ENCODE results near the gene PGP. TPM values are rescaled to one million over a fixed set of nuclear protein-coding genes. Genes with fewer than 3 reads are reported as not detected.
A peak's percentile ranks its signal among the peaks of the same experiment; 100 is the strongest.
"Not testable (repeated sequence)": the region's sequence is repeated elsewhere in the genome, so short reads cannot be mapped to it uniquely, and the experiment has no call there.

PGP gene
- total RNA-seq, result 10 to 100 TPM in 1 of 2 donors, 1 to 10 TPM in 1; 9.1 to 19.5 TPM

GRCh38 chr16:2214719-2214968 is at the start of gene PGP:
Gene PGP, minus strand, starts transcription at chr16:2214840. Its CDS starts 63 bp downstream, at chr16:2214777.
- Histone ChIP-seq H3K36me3 (no peaks in the 10 kb centered on the region), H3K4me3 (peak within 1 kb of the TSS; percentile 94), H3K27ac (peak within 1 kb of the TSS; percentile 90 to 91), H3K4me1 (ENCODE audit: control insufficient read depth in 1 of 2, low read depth in 2 of 2) (peaks cover 17 to 21% of the 10 kb centered on the region in 2 donors), H3K9me3 (no peaks in the 10 kb centered on the region), H3K27me3 (replicated peaks; ENCODE audit: insufficient read depth) (no peaks in the 10 kb centered on the region)
- no peak for DNase-seq (ENCODE audit: low spot score)
- ATAC-seq (ENCODE audit: insufficient number of reproducible peaks, low FRiP score, low read depth), result no peak
- no peak for TF ChIP-seq CTCF (IDR thresholded peaks at IDR 0.05)

GRCh38 chr16:2263026-2263425 is 48.4 kb upstream of the PGP start:
- peaks cover 4 to 23% of the 10 kb centered on the region in 2 donors for H3K4me1 ChIP-seq (ENCODE audit: control insufficient read depth in 1 of 2, low read depth in 2 of 2)
- H3K27me3 ChIP-seq (replicated peaks; ENCODE audit: insufficient read depth); H3K27ac ChIP-seq; DNase-seq (ENCODE audit: low spot score); H3K4me3 ChIP-seq; H3K9me3 ChIP-seq; ATAC-seq (ENCODE audit: insufficient number of reproducible peaks, low FRiP score, low read depth): not testable (repeated sequence)
- H3K36me3 ChIP-seq, result peaks cover 50% of the 10 kb centered on the region

GRCh38 chr16:2260250-2260649 is 45.6 kb upstream of the PGP start:
- DNase-seq (ENCODE audit: low spot score), result no peak
- peaks cover 0 to 5% of the 10 kb centered on the region in 2 donors for H3K4me1 ChIP-seq (ENCODE audit: control insufficient read depth in 1 of 2, low read depth in 2 of 2)
- TF ChIP-seq CTCF (IDR thresholded peaks at IDR 0.05), result no peak
- no peak for ATAC-seq (ENCODE audit: insufficient number of reproducible peaks, low FRiP score, low read depth)
- peaks cover 76% of the 10 kb centered on the region for H3K36me3 ChIP-seq
- H3K9me3 ChIP-seq, result no peaks in the 10 kb centered on the region
- H3K27me3 ChIP-seq (replicated peaks; ENCODE audit: insufficient read depth), result no peaks in the 10 kb centered on the region
- H3K4me3 ChIP-seq, result no peak overlapping the region
- H3K27ac ChIP-seq, result no peak overlapping the region

DNA sequence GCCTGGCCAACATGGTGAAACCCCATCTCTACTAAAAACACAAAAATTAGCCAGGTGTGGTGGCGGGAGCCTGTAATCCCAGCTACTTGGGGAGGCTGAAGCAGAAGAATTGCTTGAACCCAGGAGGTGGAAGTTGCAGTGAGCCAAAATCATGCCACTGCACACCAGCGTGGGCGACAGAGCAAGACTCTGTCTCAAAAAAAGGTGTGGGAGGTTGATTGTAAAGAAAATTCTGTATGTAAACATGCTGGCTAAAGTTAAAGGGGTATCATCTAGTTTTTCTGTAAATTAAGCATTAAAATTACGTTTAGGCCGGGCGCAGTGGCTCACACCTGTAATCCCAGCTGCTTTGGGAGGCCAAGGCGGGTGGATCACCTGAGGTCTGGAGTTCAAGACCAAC is 43.9 kb upstream of the PGP start:
- not testable (repeated sequence) for ATAC-seq (ENCODE audit: insufficient number of reproducible peaks, low FRiP score, low read depth); H3K4me3 ChIP-seq

GRCh38 chr16:2257726-2258125 is 43.1 kb upstream of the PGP start:
- H3K36me3 ChIP-seq, result peaks cover 82% of the 10 kb centered on the region
- DNase-seq (ENCODE audit: low spot score) (no peak), ATAC-seq (ENCODE audit: insufficient number of reproducible peaks, low FRiP score, low read depth) (no peak)
- no peaks in the 10 kb centered on the region for H3K27me3 ChIP-seq (replicated peaks; ENCODE audit: insufficient read depth)
- H3K9me3 ChIP-seq, result no peaks in the 10 kb centered on the region
- H3K4me3 ChIP-seq, result no peak overlapping the region
- TF ChIP-seq CTCF (IDR thresholded peaks at IDR 0.05), result no peak
- H3K27ac ChIP-seq, result no peak overlapping the region
- no peaks in the 10 kb centered on the region for H3K4me1 ChIP-seq (ENCODE audit: control insufficient read depth in 1 of 2, low read depth in 2 of 2)

More for the DNA sequence above, 43.9 kb upstream of the PGP start:
- peaks cover 85% of the 10 kb centered on the region for H3K36me3 ChIP-seq
- DNase-seq (ENCODE audit: low spot score); H3K27me3 ChIP-seq (replicated peaks; ENCODE audit: insufficient read depth); H3K27ac ChIP-seq; H3K4me1 ChIP-seq (ENCODE audit: control insufficient read depth in 1 of 2, low read depth in 2 of 2); H3K9me3 ChIP-seq: not testable (repeated sequence)

GRCh38 chr16:2256531-2257140 is 42.0 kb upstream of the PGP start:
- no peak for DNase-seq (ENCODE audit: low spot score)
- TF ChIP-seq CTCF (IDR thresholded peaks at IDR 0.05), result no peak
- ATAC-seq (ENCODE audit: insufficient number of reproducible peaks, low FRiP score, low read depth), result no peak
- Histone ChIP-seq H3K27me3 (replicated peaks; ENCODE audit: insufficient read depth) (no peaks in the 10 kb centered on the region), H3K4me1 (ENCODE audit: control insufficient read depth in 1 of 2, low read depth in 2 of 2) (peaks cover 5 to 7% of the 10 kb centered on the region in 2 donors), H3K9me3 (no peaks in the 10 kb centered on the region), H3K4me3 (no peak overlapping the region), H3K27ac (no peak overlapping the region), H3K36me3 (peaks cover 71% of the 10 kb centered on the region)
